H1 (cell line): Measurements from ENCODE around the gene ADRA2B. TPM values are rescaled to one million over a fixed set of nuclear protein-coding genes. Genes with fewer than 3 reads are reported as not detected.

Experiments
- CTCF ChIA-PET: fragments of 300-600 bp; sonication (Branson Sonifier 250); formaldehyde crosslinking; loops from one replicate; lab custom pipeline; 2021; ENCODE audit not compliant: partially characterized antibody; lab: Charles Lee
- POLR2A ChIA-PET: fragments of 300-600 bp; sonication (Branson Sonifier 250); formaldehyde crosslinking; loops from one replicate; lab custom pipeline; 2021; ENCODE audit warnings: inconsistent platforms; ENCODE audit not compliant: partially characterized antibody; lab: Charles Lee
- DNase-seq, 2 experiments: peaks; one replicate each; pipeline versions ENCODE4 v3.0.0 to v3.0.0-alpha.2; 2010 to 2022; ENCODE audit warnings: low spot score in 2 of 2, low read depth in 1 of 2, mixed read lengths in 1 of 2
- FAIRE-seq: peaks from 2 replicates; lab custom pipeline; 2011; peaks lifted over from hg19 to GRCh38; lab: Jason Lieb, UNC
- H2AFZ ChIP-seq: 2 replicates; pipeline ENCODE4 v1.8.1; 2012; ENCODE audit warnings: low read length, inconsistent platforms
- H2AK5ac ChIP-seq: 2 replicates; pipeline ENCODE4 v1.6.1; 2013; ENCODE audit warnings: low read depth, low read length
- H2BK120ac ChIP-seq: replicated peaks from 2 replicates; pipeline ENCODE3; 2013; ENCODE audit warnings: low read depth, low read length, inconsistent platforms
- H2BK12ac ChIP-seq: 2 replicates; pipeline ENCODE4 v1.6.1; 2013; ENCODE audit warnings: low read depth, low read length
- H2BK15ac ChIP-seq: 2 replicates; pipeline ENCODE4 v1.6.1; 2013; ENCODE audit warnings: low read length
- H2BK20ac ChIP-seq: 2 replicates; pipeline ENCODE4 v1.6.1; 2013; ENCODE audit warnings: low read length
- H2BK5ac ChIP-seq: 2 replicates; pipeline ENCODE4 v1.6.1; 2013; ENCODE audit warnings: low read depth, low read length
- H3K14ac ChIP-seq: 2 replicates; pipeline ENCODE4 v1.6.1; 2013; ENCODE audit warnings: inconsistent platforms; ENCODE audit not compliant: insufficient read length
- H3K18ac ChIP-seq: 2 replicates; pipeline ENCODE4 v1.6.1; 2013; ENCODE audit warnings: low read length; ENCODE audit errors: extremely low read depth
- H3K23ac ChIP-seq: 2 replicates; pipeline ENCODE4 v1.6.1; 2013; ENCODE audit warnings: inconsistent platforms; ENCODE audit not compliant: insufficient read length
- H3K23me2 ChIP-seq: 2 replicates; pipeline ENCODE4 v1.6.1; 2013; ENCODE audit warnings: low read depth, low read length
- H3K27ac ChIP-seq: 2 replicates; pipeline ENCODE4 v1.6.1; 2011; ENCODE audit warnings: low read depth, low read length, inconsistent platforms
- H3K27me3 ChIP-seq, 4 experiments: replicated peaks in 1 of 4; 1 replicate in 1 of 4; 2 replicates in 3 of 4; pipeline versions ENCODE4 v1.6.1 to v1.8.1; 2011 to 2013; ENCODE audit warnings: low read length in 3 of 4, mild to moderate bottlenecking in 3 of 4, inconsistent platforms in 2 of 4, mixed read lengths in 2 of 4, moderate library complexity in 1 of 4; ENCODE audit not compliant: control insufficient read depth in 3 of 4, insufficient read depth in 3 of 4; ENCODE audit errors: extremely low read depth in 1 of 4
- H3K36me3 ChIP-seq, 4 experiments: 2 replicates each; pipeline versions ENCODE4 v1.6.1 to v1.8.1; 2011 to 2013; ENCODE audit warnings: mild to moderate bottlenecking in 4 of 4, low read length in 3 of 4, moderate library complexity in 2 of 4, control low read depth in 1 of 4, inconsistent platforms in 1 of 4; ENCODE audit not compliant: insufficient read depth in 4 of 4, control insufficient read depth in 2 of 4
- H3K4ac ChIP-seq: replicated peaks from 2 replicates; pipeline ENCODE3; 2013; ENCODE audit warnings: low read length, low read depth, mixed read lengths, inconsistent platforms; ENCODE audit not compliant: insufficient read length
- H3K4me1 ChIP-seq, 4 experiments: replicated peaks in 1 of 4; 1 replicate in 1 of 4; 2 replicates in 3 of 4; pipeline versions ENCODE4 v1.6.1 to v1.8.1; 2011 to 2013; ENCODE audit warnings: low read length in 3 of 4, inconsistent platforms in 2 of 4, mixed read lengths in 1 of 4; ENCODE audit not compliant: insufficient read depth in 4 of 4, control insufficient read depth in 3 of 4
- H3K4me2 ChIP-seq, 2 experiments: 2 replicates each; pipeline versions ENCODE4 v1.6.1 to v1.8.1; 2011 to 2013; ENCODE audit warnings: low read depth in 2 of 2, low read length in 2 of 2, control low read depth in 1 of 2, inconsistent platforms in 1 of 2, mild to moderate bottlenecking in 1 of 2; ENCODE audit not compliant: insufficient read depth in 1 of 2
- H3K4me3 ChIP-seq, 4 experiments: fragments of 200-600, 300-600 bp in 1 of 4; sonication (generic), shearing (Covaris generic), sonication (Bioruptor Twin) in 1 of 4; 2 replicates each; pipeline versions ENCODE4 v1.5.1 to v1.8.1; 2011 to 2016; ENCODE audit warnings: low read length in 4 of 4, low read depth in 3 of 4, control low read depth in 2 of 4, inconsistent platforms in 2 of 4, mild to moderate bottlenecking in 2 of 4, mixed read lengths in 1 of 4, moderate library complexity in 1 of 4; ENCODE audit not compliant: insufficient read depth in 2 of 4; ENCODE audit errors: extremely low read depth in 1 of 4
- H3K56ac ChIP-seq: replicated peaks from 2 replicates; pipeline ENCODE3; 2013; ENCODE audit warnings: low read depth, mild to moderate bottlenecking, mixed read lengths, low read length, inconsistent platforms; ENCODE audit not compliant: insufficient read length
- H3K79me1 ChIP-seq: 2 replicates; pipeline ENCODE4 v1.6.1; 2013; ENCODE audit warnings: low read depth, low read length, control low read depth
- H3K79me2 ChIP-seq, 2 experiments: 2 replicates each; pipeline versions ENCODE4 v1.6.1 to v1.8.1; 2012 to 2013; ENCODE audit warnings: low read length in 2 of 2, mild to moderate bottlenecking in 2 of 2, inconsistent platforms in 1 of 2; ENCODE audit not compliant: insufficient read depth in 2 of 2, control insufficient read depth in 1 of 2
- H3K9ac ChIP-seq, 4 experiments: replicated peaks in 1 of 4; 1 replicate in 1 of 4; 2 replicates in 3 of 4; pipeline versions ENCODE4 v1.6.1 to v1.8.1; 2011 to 2013; ENCODE audit warnings: low read depth in 3 of 4, low read length in 3 of 4, control low read depth in 2 of 4, mild to moderate bottlenecking in 2 of 4, moderate library complexity in 2 of 4, inconsistent platforms in 1 of 4; ENCODE audit errors: extremely low read depth in 1 of 4
- H3K9me3 ChIP-seq, 2 experiments: 2 replicates each; pipeline versions ENCODE4 v1.6.1 to v1.8.1; 2012 to 2013; ENCODE audit warnings: mild to moderate bottlenecking in 2 of 2, moderate library complexity in 2 of 2, control low read depth in 1 of 2, inconsistent platforms in 1 of 2, low read depth in 1 of 2, low read length in 1 of 2, mixed read lengths in 1 of 2; ENCODE audit not compliant: insufficient read depth in 2 of 2
- H4K20me1 ChIP-seq, 2 experiments: replicated peaks in 1 of 2; 2 replicates each; pipeline versions ENCODE3 to v1.8.1; 2011 to 2013; ENCODE audit warnings: inconsistent platforms in 2 of 2, low read length in 2 of 2, mild to moderate bottlenecking in 1 of 2; ENCODE audit not compliant: insufficient read depth in 2 of 2, control insufficient read depth in 1 of 2
- H4K5ac ChIP-seq: 2 replicates; pipeline ENCODE4 v1.6.1; 2013; ENCODE audit warnings: low read length, low read depth, mixed read lengths, inconsistent platforms; ENCODE audit not compliant: insufficient read length
- H4K8ac ChIP-seq: 2 replicates; pipeline ENCODE4 v1.8.0; 2013; ENCODE audit warnings: mild to moderate bottlenecking, moderate library complexity, low read length, inconsistent platforms; ENCODE audit not compliant: insufficient read depth; ENCODE audit errors: extremely low read depth
- H4K91ac ChIP-seq: replicated peaks from 2 replicates; pipeline ENCODE3; 2013; ENCODE audit warnings: low read length, mixed read lengths, inconsistent platforms; ENCODE audit not compliant: insufficient read length
- RFX5 ChIP-seq: IDR thresholded peaks from 2 replicates; pipeline ENCODE4 v1.6.1; 2011; ENCODE audit warnings: low read depth, low read length, improper control_type of control experiment, borderline replicate concordance
- RNF2 ChIP-seq: fragments of 200-900, 300-1000 bp; sonication (generic); IDR thresholded peaks from 2 replicates; pipeline ENCODE4 v1.7.1; 2016; ENCODE audit warnings: borderline replicate concordance, low read depth, mild to moderate bottlenecking, antibody characterized with exemption, low read length; ENCODE audit not compliant: poor library complexity, severe bottlenecking; ENCODE audit errors: missing control alignments
- SAP30 ChIP-seq: fragments of 300-600 bp; sonication (generic); IDR thresholded peaks from 2 replicates; pipeline ENCODE4 v1.7.1; 2012; ENCODE audit warnings: low read length, moderate library complexity, mild to moderate bottlenecking, inconsistent platforms; ENCODE audit not compliant: insufficient read depth, insufficient replicate concordance
- SRF ChIP-seq: IDR thresholded peaks from 2 replicates; pipeline ENCODE4 v1.6.1; 2011; ENCODE audit warnings: mild to moderate bottlenecking, low read depth, low read length, moderate library complexity
- TCF12 ChIP-seq: IDR thresholded peaks from 2 replicates; pipeline ENCODE4 v1.6.1; 2011; ENCODE audit warnings: low read depth, mild to moderate bottlenecking, low read length
- WGBS, 2 experiments: shearing (Covaris generic) in 1 of 2; methylation state at CpG; one replicate each; pipeline versions ENCODE4 v1.1.6 to v1.1.7; 2013 to 2015; ENCODE audit warnings: low lambda C conversion rate in 2 of 2, mixed read lengths in 2 of 2, inconsistent platforms in 1 of 2, low coverage in 1 of 2, missing lambda C conversion rate in 1 of 2; ENCODE audit not compliant: insufficient replicate concordance in 2 of 2, insufficient coverage in 1 of 2, insufficient read length in 1 of 2; ENCODE audit errors: extremely low coverage in 1 of 2, missing lambda C conversion rate in 1 of 2; 5-methylcytosine and 5-hydroxymethylcytosine counted together
- polyA plus RNA-seq, 7 experiments: library from polyadenylated mRNA; depleted of rRNA in 3 of 7; stranded (reverse) in 5 of 7; unstranded in 2 of 7; fragments of >200 nt in 5 of 7; fragments of 200-250 nt in 2 of 7; gene quantifications; 1 replicate in 5 of 7; 2 replicates in 1 of 7; 4 replicates in 1 of 7; pipeline versions ENCODE4 v1.2.1 to v1.2.3, GENCODE V29; 2011 to 2013; ENCODE audit warnings: missing spikeins in 2 of 7, mixed read lengths in 2 of 7
- total RNA-seq: library from RNA; stranded (reverse); fragmentation: NEBNext Ultra II Directional; extraction: Animal tissue kit (Norgen Biotek cat#: 25700); gene quantifications from 2 replicates; pipeline ENCODE4 v1.2.1, GENCODE V29; 2021
- TF ChIP-seq, protein P1 (sequence below): IDR thresholded peaks from 2 replicates; pipeline ENCODE4 v1.6.1; 2011; ENCODE audit warnings: low read depth, mild to moderate bottlenecking, low read length; ENCODE audit not compliant: insufficient read depth

Gene ADRA2B
- total and polyA plus RNA-seq, 2 of the 8 experiments (the other 6 are each of a cell fraction or from before 2014, with no cell fraction given): 5.8 to 6.5 TPM

DNA sequence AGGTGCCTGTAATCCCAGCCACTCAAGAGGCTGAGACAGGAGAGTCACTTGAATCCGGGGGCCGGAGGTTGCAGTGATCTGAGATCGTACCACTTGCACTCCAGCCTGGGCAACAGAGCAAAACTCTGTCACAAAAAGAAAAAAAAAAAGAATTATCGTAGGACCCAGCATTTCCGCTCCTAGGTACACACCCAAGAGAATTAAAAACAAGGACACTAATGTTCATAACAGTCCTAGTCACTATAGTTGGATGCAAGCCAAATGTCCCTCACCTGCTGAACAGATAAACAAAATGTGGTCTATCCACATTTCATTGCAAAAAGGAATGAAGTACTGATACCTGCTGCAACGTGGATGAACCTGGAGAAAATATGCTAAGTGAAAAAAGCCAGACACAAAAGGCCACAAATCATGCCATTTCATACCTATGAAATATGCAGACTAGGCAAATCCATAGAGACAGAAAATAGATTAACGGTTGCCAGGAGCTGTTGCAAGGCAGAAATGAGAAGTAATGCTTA is 21.2 kb downstream of the ADRA2B start:
- POLR2A ChIA-PET: no interaction called here
- no peaks in the 10 kb centered on the region; a peak in 1 of 7 replicates for H3K27me3 ChIP-seq
- CTCF ChIA-PET: interaction anchor here (0.7 to 1.6 kb wide), 2 partner anchors 22 to 43 kb away, joined by 3 to 4 read pairs; no protein-coding TSS in a partner anchor
- no peak overlapping the region for H4K91ac ChIP-seq
- H3K9ac ChIP-seq: no peak overlapping the region
- H3K36me3 ChIP-seq: no peaks in the 10 kb centered on the region
- H2BK20ac ChIP-seq: no peak overlapping the region
- no peaks in the 10 kb centered on the region for H3K79me2 ChIP-seq
- H3K9me3 ChIP-seq: no peaks in the 10 kb centered on the region
- WGBS, 2 experiments: 81% methylated on average over 7 of the region's 7 CpGs; no CpG with 5 or more reads in 1 of the 2 experiments
- peaks cover 3 to 21% (median 7%) of the 10 kb centered on the region in 4 experiments for H3K4me1 ChIP-seq
- no peak overlapping the region for H2BK12ac ChIP-seq
- H4K20me1 ChIP-seq: no peaks in the 10 kb centered on the region
- no peak overlapping the region for H3K14ac ChIP-seq
- FAIRE-seq: no peak
- H4K5ac ChIP-seq: no peak overlapping the region
- H3K4me2 ChIP-seq: no peak overlapping the region
- no peak overlapping the region for H4K8ac ChIP-seq
- no peak for DNase-seq
- no peaks in the 10 kb centered on the region for H3K23me2 ChIP-seq
- no peak overlapping the region for H3K4ac ChIP-seq
- no peak overlapping the region for H3K23ac ChIP-seq
- no peak overlapping the region for H2AFZ ChIP-seq
- H2AK5ac ChIP-seq: no peak overlapping the region
- H3K27ac ChIP-seq: no peak overlapping the region
- no peak overlapping the region for H2BK5ac ChIP-seq
- H3K56ac ChIP-seq: no peak overlapping the region
- H3K4me3 ChIP-seq: no peak overlapping the region
- H3K18ac ChIP-seq: no peak overlapping the region
- H3K79me1 ChIP-seq: no peaks in the 10 kb centered on the region
- no peak for TF ChIP-seq RNF2
- no peak for TF ChIP-seq RFX5
- TF ChIP-seq SAP30: no peak
- TF ChIP-seq, protein P1, sequence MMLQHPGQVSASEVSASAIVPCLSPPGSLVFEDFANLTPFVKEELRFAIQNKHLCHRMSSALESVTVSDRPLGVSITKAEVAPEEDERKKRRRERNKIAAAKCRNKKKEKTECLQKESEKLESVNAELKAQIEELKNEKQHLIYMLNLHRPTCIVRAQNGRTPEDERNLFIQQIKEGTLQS: no peak
- no peak for TF ChIP-seq TCF12
- TF ChIP-seq SRF: no peak
- H2BK120ac ChIP-seq: no peak overlapping the region
- H2BK15ac ChIP-seq: no peak overlapping the region
